OCI-LY1 (cell line): ENCODE results near the gene PSAPL1.

Experiments
- H2AFZ ChIP-seq: fragments of 200-600 bp; sonication (generic), shearing (Covaris generic); 2 replicates; pipeline ENCODE4 v1.6.0; 2014; ENCODE audit warnings: antibody characterized with exemption, mild to moderate bottlenecking, low read length
- H3F3A ChIP-seq: fragments of 200-600 bp; sonication (generic), shearing (Covaris generic); 2 replicates; pipeline ENCODE4 v1.6.0; 2014; ENCODE audit warnings: mild to moderate bottlenecking, antibody characterized with exemption, low read length, moderate library complexity; ENCODE audit not compliant: insufficient read depth
- H3K27ac ChIP-seq: fragments of 200-600 bp; sonication (generic); 2 replicates; pipeline ENCODE4 v1.5.1; 2014; ENCODE audit warnings: low read length, mixed run types, mild to moderate bottlenecking, low read depth; ENCODE audit not compliant: poor library complexity, severe bottlenecking
- H3K27me3 ChIP-seq: fragments of 200-600 bp; sonication (generic); 2 replicates; pipeline ENCODE4 v1.6.0; 2014; ENCODE audit warnings: antibody characterized with exemption, mild to moderate bottlenecking, low read length, moderate library complexity; ENCODE audit not compliant: insufficient read depth
- H3K36me3 ChIP-seq: fragments of 200-600 bp; sonication (generic); 2 replicates; pipeline ENCODE4 v1.6.1; 2014; ENCODE audit warnings: mild to moderate bottlenecking, antibody characterized with exemption, low read length, moderate library complexity, mixed read lengths; ENCODE audit not compliant: insufficient read depth
- H3K4me1 ChIP-seq: fragments of 200-600 bp; sonication (generic); 2 replicates; pipeline ENCODE4 v1.5.1; 2014; ENCODE audit warnings: mild to moderate bottlenecking, low read length, moderate library complexity; ENCODE audit not compliant: insufficient read depth, severe bottlenecking
- H3K4me2 ChIP-seq: fragments of 200-600 bp; sonication (generic), shearing (Covaris generic); 2 replicates; pipeline ENCODE4 v1.6.1; 2014; ENCODE audit warnings: low read length
- H3K4me3 ChIP-seq: fragments of 200-600 bp; sonication (generic); 2 replicates; pipeline ENCODE4 v1.5.1; 2014; ENCODE audit warnings: low read length, low read depth, mild to moderate bottlenecking, mixed read lengths; ENCODE audit not compliant: poor library complexity, severe bottlenecking
- H3K79me2 ChIP-seq: fragments of 200-600 bp; shearing (Covaris generic); 2 replicates; pipeline ENCODE4 v1.6.1; 2016; ENCODE audit warnings: mixed run types, low read length, mixed read lengths; ENCODE audit not compliant: insufficient read depth
- H3K9ac ChIP-seq: fragments of 200-600 bp; sonication (generic), shearing (Covaris generic); 2 replicates; pipeline ENCODE4 v1.6.1; 2014; ENCODE audit warnings: mild to moderate bottlenecking, low read length, mixed read lengths
- H3K9me2 ChIP-seq: fragments of 200-600 bp; sonication (generic), shearing (Covaris generic); 2 replicates; pipeline ENCODE4 v1.6.1; 2014; ENCODE audit warnings: low read depth, mild to moderate bottlenecking, low read length, mixed read lengths
- H3K9me3 ChIP-seq: fragments of 200-600 bp; shearing (Covaris generic); 2 replicates; pipeline ENCODE4 v1.6.1; 2014; ENCODE audit warnings: low read length, mixed read lengths
- H4K20me1 ChIP-seq: fragments of 200-600 bp; sonication (generic), shearing (Covaris generic); 2 replicates; pipeline ENCODE4 v1.6.0; 2016; ENCODE audit warnings: mild to moderate bottlenecking, low read length; ENCODE audit not compliant: insufficient read depth
- EZH2 ChIP-seq: fragments of 200-600 bp; sonication (generic), shearing (Covaris generic); IDR thresholded peaks from 2 replicates; pipeline ENCODE4 v1.8.0; 2017; ENCODE audit warnings: borderline replicate concordance, mixed run types, mild to moderate bottlenecking, antibody characterized with exemption, low read length, moderate library complexity, mixed read lengths
- TF ChIP-seq, protein P1 (sequence below): fragments of 200-600 bp; sonication (generic), shearing (Covaris generic); IDR thresholded peaks from 2 replicates; pipeline ENCODE4 v1.5.1; 2017; ENCODE audit warnings: mild to moderate bottlenecking, antibody characterized with exemption, low read length, moderate library complexity, mixed read lengths

PSAPL1 gene

GRCh38 chr4:7466215-7466614 lies 31.5 kb upstream of the PSAPL1 start:
- Histone ChIP-seq H3K36me3 (no peaks in the 10 kb centered on the region), H4K20me1 (no peaks in the 10 kb centered on the region), H3K9ac (no peak overlapping the region), H3K4me3 (no peak overlapping the region), H3F3A (no peaks in the 10 kb centered on the region), H3K27me3 (no peaks in the 10 kb centered on the region), H3K27ac (no peak overlapping the region), H2AFZ (no peak overlapping the region), H3K79me2 (no peaks in the 10 kb centered on the region), H3K9me2 (no peaks in the 10 kb centered on the region), H3K4me2 (no peak overlapping the region), H3K9me3 (no peaks in the 10 kb centered on the region), H3K4me1 (no peaks in the 10 kb centered on the region)
- TF ChIP-seq, protein P1, sequence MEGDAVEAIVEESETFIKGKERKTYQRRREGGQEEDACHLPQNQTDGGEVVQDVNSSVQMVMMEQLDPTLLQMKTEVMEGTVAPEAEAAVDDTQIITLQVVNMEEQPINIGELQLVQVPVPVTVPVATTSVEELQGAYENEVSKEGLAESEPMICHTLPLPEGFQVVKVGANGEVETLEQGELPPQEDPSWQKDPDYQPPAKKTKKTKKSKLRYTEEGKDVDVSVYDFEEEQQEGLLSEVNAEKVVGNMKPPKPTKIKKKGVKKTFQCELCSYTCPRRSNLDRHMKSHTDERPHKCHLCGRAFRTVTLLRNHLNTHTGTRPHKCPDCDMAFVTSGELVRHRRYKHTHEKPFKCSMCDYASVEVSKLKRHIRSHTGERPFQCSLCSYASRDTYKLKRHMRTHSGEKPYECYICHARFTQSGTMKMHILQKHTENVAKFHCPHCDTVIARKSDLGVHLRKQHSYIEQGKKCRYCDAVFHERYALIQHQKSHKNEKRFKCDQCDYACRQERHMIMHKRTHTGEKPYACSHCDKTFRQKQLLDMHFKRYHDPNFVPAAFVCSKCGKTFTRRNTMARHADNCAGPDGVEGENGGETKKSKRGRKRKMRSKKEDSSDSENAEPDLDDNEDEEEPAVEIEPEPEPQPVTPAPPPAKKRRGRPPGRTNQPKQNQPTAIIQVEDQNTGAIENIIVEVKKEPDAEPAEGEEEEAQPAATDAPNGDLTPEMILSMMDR = no peak
- TF ChIP-seq EZH2 = no peak

GRCh38 chr4:7465017-7465416 lies 30.3 kb upstream of the PSAPL1 start:
- no peaks in the 10 kb centered on the region for H3K4me1 ChIP-seq
- no peaks in the 10 kb centered on the region for H3F3A ChIP-seq
- no peaks in the 10 kb centered on the region for H3K9me3 ChIP-seq
- no peaks in the 10 kb centered on the region for H4K20me1 ChIP-seq
- H3K4me3 ChIP-seq = no peak overlapping the region
- H3K36me3 ChIP-seq = no peaks in the 10 kb centered on the region
- H3K27ac ChIP-seq = no peak overlapping the region
- H2AFZ ChIP-seq = no peak overlapping the region
- TF ChIP-seq EZH2 = no peak
- TF ChIP-seq, protein P1 = no peak
- no peaks in the 10 kb centered on the region for H3K79me2 ChIP-seq
- no peak overlapping the region for H3K9ac ChIP-seq
- no peaks in the 10 kb centered on the region for H3K9me2 ChIP-seq
- no peak overlapping the region for H3K4me2 ChIP-seq
- H3K27me3 ChIP-seq = no peaks in the 10 kb centered on the region

DNA sequence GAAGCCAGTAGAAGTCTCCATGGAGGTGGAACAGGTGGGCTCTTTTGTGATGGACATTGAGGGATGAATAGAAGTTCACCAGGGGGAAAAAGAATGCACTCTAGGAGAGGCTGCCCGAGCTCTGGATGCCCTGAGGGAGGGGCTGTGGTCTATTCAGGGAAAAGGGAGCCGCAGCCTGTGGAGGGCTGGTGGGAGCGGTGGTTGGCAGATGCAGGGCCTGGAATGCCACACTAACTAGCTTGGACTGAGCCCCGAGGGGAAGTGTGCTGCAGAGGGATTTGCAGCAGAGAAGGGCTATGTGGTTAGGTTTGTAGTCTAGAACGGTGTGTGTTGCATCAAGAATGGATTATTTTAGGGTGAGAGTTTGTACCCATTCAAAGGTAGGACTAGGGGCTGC lies 29.5 kb upstream of the PSAPL1 start:
- H3K36me3 ChIP-seq = no peaks in the 10 kb centered on the region
- no peak overlapping the region for H3K4me3 ChIP-seq
- H3K27ac ChIP-seq = no peak overlapping the region
- H3K27me3 ChIP-seq = no peaks in the 10 kb centered on the region
- no peaks in the 10 kb centered on the region for H3K4me1 ChIP-seq
- H2AFZ ChIP-seq = no peak overlapping the region
- H4K20me1 ChIP-seq = no peaks in the 10 kb centered on the region
- H3K9me3 ChIP-seq = no peaks in the 10 kb centered on the region
- no peak overlapping the region for H3K9ac ChIP-seq
- H3F3A ChIP-seq = no peaks in the 10 kb centered on the region
- no peak overlapping the region for H3K4me2 ChIP-seq
- no peaks in the 10 kb centered on the region for H3K79me2 ChIP-seq
- TF ChIP-seq, protein P1 = no peak
- TF ChIP-seq EZH2 = no peak
- H3K9me2 ChIP-seq = no peaks in the 10 kb centered on the region
